ENCODE data around the gene DNAAF5.

DNAAF5 gene

GRCh38 chr7:754531-755412 is 28.3 kb downstream of the DNAAF5 start:
- Histone ChIP-seq H3K36me3 (ENCODE audit: low read depth) (peaks cover 56% of the 10 kb centered on the region), H3K27ac (ENCODE audit: poor library complexity, severe bottlenecking) (no peak overlapping the region), H3K27me3 (ENCODE audit: insufficient read depth, poor library complexity, severe bottlenecking) (no peaks in the 10 kb centered on the region), H3K9me3 (ENCODE audit: severe bottlenecking) (no peaks in the 10 kb centered on the region), H3K4me1 (ENCODE audit: insufficient read depth, poor library complexity, severe bottlenecking) (no peaks in the 10 kb centered on the region), H3K4me3 (ENCODE audit: severe bottlenecking) (no peak overlapping the region)
- TF ChIP-seq CTCF (IDR thresholded peaks at IDR 0.05; ENCODE audit: poor library complexity, severe bottlenecking) = no peak
- ATAC-seq (ENCODE audit: low read depth) (no peak), DNase-seq (ENCODE audit: low spot score) (peak; percentile 53)

- no peaks in the 10 kb centered on the region for H3K27me3 ChIP-seq (ENCODE audit: insufficient read depth, poor library complexity, severe bottlenecking)
- H3K9me3 ChIP-seq (ENCODE audit: severe bottlenecking) = no peaks in the 10 kb centered on the region
- no peak overlapping the region for H3K4me3 ChIP-seq (ENCODE audit: severe bottlenecking)
- no peak overlapping the region for H3K27ac ChIP-seq (ENCODE audit: poor library complexity, severe bottlenecking)
- DNase-seq (ENCODE audit: low spot score) = no peak
- H3K36me3 ChIP-seq (ENCODE audit: low read depth) = peaks cover 61% of the 10 kb centered on the region
- H3K4me1 ChIP-seq (ENCODE audit: insufficient read depth, poor library complexity, severe bottlenecking) = no peaks in the 10 kb centered on the region
- TF ChIP-seq CTCF (IDR thresholded peaks at IDR 0.05; ENCODE audit: poor library complexity, severe bottlenecking) = no peak
- ATAC-seq (ENCODE audit: low read depth) = no peak
Observed at GRCh38 chr7:755413-755805, 28.9 kb downstream of the DNAAF5 start.

- H3K27me3 ChIP-seq (ENCODE audit: insufficient read depth, poor library complexity, severe bottlenecking) = no peaks in the 10 kb centered on the region
- H3K9me3 ChIP-seq (ENCODE audit: severe bottlenecking) = no peaks in the 10 kb centered on the region
- peaks cover 58% of the 10 kb centered on the region for H3K36me3 ChIP-seq (ENCODE audit: low read depth)
- no peak overlapping the region for H3K4me3 ChIP-seq (ENCODE audit: severe bottlenecking)
- no peaks in the 10 kb centered on the region for H3K4me1 ChIP-seq (ENCODE audit: insufficient read depth, poor library complexity, severe bottlenecking)
- no peak overlapping the region for H3K27ac ChIP-seq (ENCODE audit: poor library complexity, severe bottlenecking)
- no peak for ATAC-seq (ENCODE audit: low read depth)
- TF ChIP-seq CTCF (IDR thresholded peaks at IDR 0.05; ENCODE audit: poor library complexity, severe bottlenecking) = no peak
- no peak for DNase-seq (ENCODE audit: low spot score)
Observed at GRCh38 chr7:756231-756927, 29.9 kb downstream of the DNAAF5 start.

GRCh38 chr7:756928-757560 is 30.5 kb downstream of the DNAAF5 start:
- DNase-seq (ENCODE audit: low spot score) (peak; percentile 62), ATAC-seq (ENCODE audit: low read depth) (no peak)
- H3K9me3 ChIP-seq (ENCODE audit: severe bottlenecking) = no peaks in the 10 kb centered on the region
- no peak overlapping the region for H3K27ac ChIP-seq (ENCODE audit: poor library complexity, severe bottlenecking)
- H3K36me3 ChIP-seq (ENCODE audit: low read depth) = peaks cover 63% of the 10 kb centered on the region
- no peak overlapping the region for H3K4me3 ChIP-seq (ENCODE audit: severe bottlenecking)
- no peaks in the 10 kb centered on the region for H3K4me1 ChIP-seq (ENCODE audit: insufficient read depth, poor library complexity, severe bottlenecking)
- H3K27me3 ChIP-seq (ENCODE audit: insufficient read depth, poor library complexity, severe bottlenecking) = no peaks in the 10 kb centered on the region
- TF ChIP-seq CTCF (IDR thresholded peaks at IDR 0.05; ENCODE audit: poor library complexity, severe bottlenecking) = no peak

Data from RWPE2 (cell line).